GM15510 (cell line): ENCODE results near the gene SLC29A1.

Experiments
- POLR2A ChIP-seq: IDR thresholded peaks from 3 replicates; pipeline ENCODE4 v1.6.1; 2011; ENCODE audit warnings: borderline replicate concordance; ENCODE audit not compliant: insufficient read length; ENCODE audit errors: extremely low read depth

Gene SLC29A1

GRCh38 chr6:44188819-44189218, 34.6 kb upstream of the SLC29A1 start:
- TF ChIP-seq POLR2A: no peak

GRCh38 chr6:44189257-44189656, 34.1 kb upstream of the SLC29A1 start:
- TF ChIP-seq POLR2A: no peak

GRCh38 chr6:44190715-44191114, 32.7 kb upstream of the SLC29A1 start:
- TF ChIP-seq POLR2A: no peak

- no peak for TF ChIP-seq POLR2A
These were observed 30.9 kb upstream of the SLC29A1 start for GRCh38 chr6:44192428-44193041.

GRCh38 chr6:44193307-44193910, 30.0 kb upstream of the SLC29A1 start:
- TF ChIP-seq POLR2A: no peak

- no peak for TF ChIP-seq POLR2A
These were observed 29.1 kb upstream of the SLC29A1 start for GRCh38 chr6:44194326-44194725.

- TF ChIP-seq POLR2A: no peak
These were observed 24.7 kb upstream of the SLC29A1 start for GRCh38 chr6:44198684-44199083.

- no peak for TF ChIP-seq POLR2A
These were observed 23.5 kb upstream of the SLC29A1 start for GRCh38 chr6:44199883-44200282.

- no peak for TF ChIP-seq POLR2A
These were observed 22.2 kb upstream of the SLC29A1 start for GRCh38 chr6:44201200-44201599.

GRCh38 chr6:44201638-44202303, 21.6 kb upstream of the SLC29A1 start:
- no peak for TF ChIP-seq POLR2A

- TF ChIP-seq POLR2A: no peak
These were observed 20.9 kb upstream of the SLC29A1 start for GRCh38 chr6:44202332-44202971.

- no peak for TF ChIP-seq POLR2A
These were observed 20.2 kb upstream of the SLC29A1 start for GRCh38 chr6:44202972-44203750.

- no peak for TF ChIP-seq POLR2A
These were observed 19.4 kb upstream of the SLC29A1 start for GRCh38 chr6:44203955-44204354.

- TF ChIP-seq POLR2A: no peak
These were observed 15.4 kb upstream of the SLC29A1 start for GRCh38 chr6:44207966-44208365.

- no peak for TF ChIP-seq POLR2A
These were observed 12.1 kb upstream of the SLC29A1 start for GRCh38 chr6:44211284-44211683.
